OCI-LY1 (cell line): ENCODE measurements around the gene ZP1.

Experiments
- H2AFZ ChIP-seq: fragments of 200-600 bp; sonication (generic), shearing (Covaris generic); 2 replicates; pipeline ENCODE4 v1.6.0; 2014; ENCODE audit warnings: antibody characterized with exemption, mild to moderate bottlenecking, low read length
- H3F3A ChIP-seq: fragments of 200-600 bp; sonication (generic), shearing (Covaris generic); 2 replicates; pipeline ENCODE4 v1.6.0; 2014; ENCODE audit warnings: mild to moderate bottlenecking, antibody characterized with exemption, low read length, moderate library complexity; ENCODE audit not compliant: insufficient read depth
- H3K27ac ChIP-seq: fragments of 200-600 bp; sonication (generic); 2 replicates; pipeline ENCODE4 v1.5.1; 2014; ENCODE audit warnings: low read length, mixed run types, mild to moderate bottlenecking, low read depth; ENCODE audit not compliant: poor library complexity, severe bottlenecking
- H3K27me3 ChIP-seq: fragments of 200-600 bp; sonication (generic); 2 replicates; pipeline ENCODE4 v1.6.0; 2014; ENCODE audit warnings: antibody characterized with exemption, mild to moderate bottlenecking, low read length, moderate library complexity; ENCODE audit not compliant: insufficient read depth
- H3K36me3 ChIP-seq: fragments of 200-600 bp; sonication (generic); 2 replicates; pipeline ENCODE4 v1.6.1; 2014; ENCODE audit warnings: mild to moderate bottlenecking, antibody characterized with exemption, low read length, moderate library complexity, mixed read lengths; ENCODE audit not compliant: insufficient read depth
- H3K4me1 ChIP-seq: fragments of 200-600 bp; sonication (generic); 2 replicates; pipeline ENCODE4 v1.5.1; 2014; ENCODE audit warnings: mild to moderate bottlenecking, low read length, moderate library complexity; ENCODE audit not compliant: insufficient read depth, severe bottlenecking
- H3K4me2 ChIP-seq: fragments of 200-600 bp; sonication (generic), shearing (Covaris generic); 2 replicates; pipeline ENCODE4 v1.6.1; 2014; ENCODE audit warnings: low read length
- H3K4me3 ChIP-seq: fragments of 200-600 bp; sonication (generic); 2 replicates; pipeline ENCODE4 v1.5.1; 2014; ENCODE audit warnings: low read length, low read depth, mild to moderate bottlenecking, mixed read lengths; ENCODE audit not compliant: poor library complexity, severe bottlenecking
- H3K79me2 ChIP-seq: fragments of 200-600 bp; shearing (Covaris generic); 2 replicates; pipeline ENCODE4 v1.6.1; 2016; ENCODE audit warnings: mixed run types, low read length, mixed read lengths; ENCODE audit not compliant: insufficient read depth
- H3K9ac ChIP-seq: fragments of 200-600 bp; sonication (generic), shearing (Covaris generic); 2 replicates; pipeline ENCODE4 v1.6.1; 2014; ENCODE audit warnings: mild to moderate bottlenecking, low read length, mixed read lengths
- H3K9me2 ChIP-seq: fragments of 200-600 bp; sonication (generic), shearing (Covaris generic); 2 replicates; pipeline ENCODE4 v1.6.1; 2014; ENCODE audit warnings: low read depth, mild to moderate bottlenecking, low read length, mixed read lengths
- H3K9me3 ChIP-seq: fragments of 200-600 bp; shearing (Covaris generic); 2 replicates; pipeline ENCODE4 v1.6.1; 2014; ENCODE audit warnings: low read length, mixed read lengths
- H4K20me1 ChIP-seq: fragments of 200-600 bp; sonication (generic), shearing (Covaris generic); 2 replicates; pipeline ENCODE4 v1.6.0; 2016; ENCODE audit warnings: mild to moderate bottlenecking, low read length; ENCODE audit not compliant: insufficient read depth
- EZH2 ChIP-seq: fragments of 200-600 bp; sonication (generic), shearing (Covaris generic); IDR thresholded peaks from 2 replicates; pipeline ENCODE4 v1.8.0; 2017; ENCODE audit warnings: borderline replicate concordance, mixed run types, mild to moderate bottlenecking, antibody characterized with exemption, low read length, moderate library complexity, mixed read lengths
- TF ChIP-seq, protein P1 (sequence below): fragments of 200-600 bp; sonication (generic), shearing (Covaris generic); IDR thresholded peaks from 2 replicates; pipeline ENCODE4 v1.5.1; 2017; ENCODE audit warnings: mild to moderate bottlenecking, antibody characterized with exemption, low read length, moderate library complexity, mixed read lengths

Gene ZP1

DNA sequence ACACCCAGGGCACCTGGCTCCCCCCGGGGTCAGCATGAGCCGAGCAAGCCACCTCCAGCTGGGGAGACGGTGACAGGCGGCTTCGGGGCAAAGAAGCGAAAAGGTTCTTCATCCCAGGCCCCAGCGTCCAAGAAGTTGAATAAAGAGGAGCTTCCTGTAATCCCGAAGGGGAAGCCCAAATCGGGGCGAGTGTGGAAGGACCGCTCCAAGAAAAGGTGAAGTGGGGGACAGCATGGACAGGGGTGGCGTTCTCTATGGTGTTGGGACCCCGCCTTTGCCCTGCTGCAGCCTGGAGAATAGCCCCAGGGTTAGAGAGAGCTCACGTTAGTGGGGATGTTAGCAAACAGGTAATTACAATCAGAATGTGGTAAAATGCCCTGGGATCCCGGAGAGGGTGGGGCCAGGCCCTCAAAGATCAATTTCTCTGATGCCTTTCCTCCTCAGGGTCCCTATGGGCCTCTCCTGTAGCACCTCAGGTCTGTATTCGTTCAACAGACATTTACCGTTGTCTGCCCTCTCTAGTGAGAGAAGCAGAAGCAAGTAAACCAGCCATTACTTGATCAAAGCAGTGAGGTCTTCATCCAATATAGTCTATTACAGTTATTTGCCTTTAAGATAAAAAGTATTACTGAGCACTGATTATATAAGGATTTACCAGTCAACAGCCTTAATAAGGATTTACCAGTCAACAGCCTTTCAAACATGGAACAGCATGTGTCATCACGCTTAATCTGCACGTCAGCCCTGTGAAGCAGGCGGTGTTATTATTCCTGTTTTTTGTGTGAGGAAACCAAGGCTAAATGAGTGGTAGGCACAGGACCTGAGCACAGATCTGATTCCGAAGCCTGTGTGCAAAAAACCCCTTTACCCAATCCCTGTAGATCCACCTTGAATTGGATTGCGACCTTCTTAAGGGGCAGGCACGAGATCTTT lies 24.4 kb upstream of the ZP1 start:
- H3K4me1 ChIP-seq = peaks cover 33% of the 10 kb centered on the region
- H2AFZ ChIP-seq = no peak overlapping the region
- H3K4me2 ChIP-seq = peak overlapping the region; percentile 79
- peak overlapping the region; percentile 73 for H3K9ac ChIP-seq
- H3F3A ChIP-seq = no peaks in the 10 kb centered on the region
- H3K79me2 ChIP-seq = peaks cover 26% of the 10 kb centered on the region
- H3K27ac ChIP-seq = no peak overlapping the region
- H3K27me3 ChIP-seq = no peaks in the 10 kb centered on the region
- no peak for TF ChIP-seq EZH2
- TF ChIP-seq, protein P1, sequence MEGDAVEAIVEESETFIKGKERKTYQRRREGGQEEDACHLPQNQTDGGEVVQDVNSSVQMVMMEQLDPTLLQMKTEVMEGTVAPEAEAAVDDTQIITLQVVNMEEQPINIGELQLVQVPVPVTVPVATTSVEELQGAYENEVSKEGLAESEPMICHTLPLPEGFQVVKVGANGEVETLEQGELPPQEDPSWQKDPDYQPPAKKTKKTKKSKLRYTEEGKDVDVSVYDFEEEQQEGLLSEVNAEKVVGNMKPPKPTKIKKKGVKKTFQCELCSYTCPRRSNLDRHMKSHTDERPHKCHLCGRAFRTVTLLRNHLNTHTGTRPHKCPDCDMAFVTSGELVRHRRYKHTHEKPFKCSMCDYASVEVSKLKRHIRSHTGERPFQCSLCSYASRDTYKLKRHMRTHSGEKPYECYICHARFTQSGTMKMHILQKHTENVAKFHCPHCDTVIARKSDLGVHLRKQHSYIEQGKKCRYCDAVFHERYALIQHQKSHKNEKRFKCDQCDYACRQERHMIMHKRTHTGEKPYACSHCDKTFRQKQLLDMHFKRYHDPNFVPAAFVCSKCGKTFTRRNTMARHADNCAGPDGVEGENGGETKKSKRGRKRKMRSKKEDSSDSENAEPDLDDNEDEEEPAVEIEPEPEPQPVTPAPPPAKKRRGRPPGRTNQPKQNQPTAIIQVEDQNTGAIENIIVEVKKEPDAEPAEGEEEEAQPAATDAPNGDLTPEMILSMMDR = no peak
- peak overlapping the region; percentile 71 for H3K4me3 ChIP-seq
- no peaks in the 10 kb centered on the region for H4K20me1 ChIP-seq
- peaks cover 16% of the 10 kb centered on the region; the same call in 1 of the 2 replicates for H3K36me3 ChIP-seq
- H3K9me2 ChIP-seq = no peaks in the 10 kb centered on the region
- no peaks in the 10 kb centered on the region for H3K9me3 ChIP-seq

DNA sequence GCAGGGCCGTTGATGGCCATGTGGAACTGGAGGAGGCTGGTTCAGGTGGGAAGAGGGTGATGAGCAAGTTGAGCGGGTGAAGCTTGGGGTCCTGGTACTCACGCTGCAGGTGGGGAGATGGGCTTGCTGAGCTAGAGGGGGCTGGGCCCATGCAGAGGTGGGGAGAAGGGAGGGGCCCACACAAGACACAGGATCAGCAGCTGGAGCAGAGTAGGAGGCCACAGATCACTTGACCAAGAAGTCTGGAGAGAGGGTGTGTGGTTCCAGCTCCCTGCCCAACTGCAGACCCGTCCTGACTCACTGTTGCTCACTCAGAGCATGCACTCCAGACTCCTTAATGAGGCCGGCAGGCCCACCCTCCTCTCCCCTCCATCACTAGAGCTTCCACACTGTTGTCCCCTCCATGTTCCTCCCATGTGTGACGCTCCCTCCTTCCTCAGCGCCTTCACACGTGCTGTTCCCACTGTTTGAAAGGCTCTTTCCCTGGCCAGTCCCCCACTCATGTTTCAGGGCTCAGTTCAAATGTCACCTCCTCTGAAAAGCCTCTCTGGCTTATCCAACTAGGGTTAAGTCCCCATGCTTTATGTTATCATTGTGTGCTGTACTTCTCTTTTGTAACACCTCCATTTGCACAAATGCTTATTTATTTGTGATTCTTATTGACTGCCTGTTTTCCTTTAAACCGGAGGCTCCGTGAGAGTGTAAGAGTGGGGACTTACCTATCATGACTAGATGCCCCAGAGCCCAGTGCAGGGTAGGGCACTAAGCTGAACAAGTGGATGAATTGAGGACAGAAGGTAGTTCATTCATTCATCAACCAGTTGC lies 23.1 kb upstream of the ZP1 start:
- H3K9me2 ChIP-seq = no peaks in the 10 kb centered on the region
- no peaks in the 10 kb centered on the region for H4K20me1 ChIP-seq
- H3K4me1 ChIP-seq = peaks cover 33% of the 10 kb centered on the region
- no peaks in the 10 kb centered on the region for H3F3A ChIP-seq
- H3K36me3 ChIP-seq = peaks cover 29% of the 10 kb centered on the region
- H2AFZ ChIP-seq = no peak overlapping the region
- H3K4me2 ChIP-seq = peak overlapping the region; percentile 79
- peak overlapping the region; percentile 71 for H3K4me3 ChIP-seq
- H3K9me3 ChIP-seq = no peaks in the 10 kb centered on the region
- no peaks in the 10 kb centered on the region for H3K27me3 ChIP-seq
- H3K9ac ChIP-seq = peak overlapping the region; percentile 73
- peaks cover 26% of the 10 kb centered on the region for H3K79me2 ChIP-seq
- no peak overlapping the region for H3K27ac ChIP-seq
- no peak for TF ChIP-seq EZH2
- TF ChIP-seq, protein P1 = no peak

DNA sequence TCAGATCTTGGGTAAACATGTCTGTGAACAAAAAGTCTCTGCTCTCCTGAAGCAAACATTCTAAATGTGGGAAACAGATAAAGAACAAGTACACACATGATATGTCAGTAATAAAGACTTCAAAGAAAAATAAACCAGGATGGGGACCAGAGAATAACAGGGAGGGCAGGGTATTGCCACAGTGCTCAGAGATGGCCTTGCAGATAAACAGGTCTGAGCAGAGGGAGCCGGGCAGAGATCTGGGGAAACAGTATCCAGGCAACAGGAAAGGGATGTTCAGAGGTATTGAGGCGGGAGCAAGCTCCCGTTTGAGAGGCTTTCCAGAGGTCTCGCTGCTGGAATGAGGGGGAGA lies 22.5 kb upstream of the ZP1 start:
- H3K79me2 ChIP-seq = peaks cover 26% of the 10 kb centered on the region
- peaks cover 35% of the 10 kb centered on the region for H3K36me3 ChIP-seq
- no peaks in the 10 kb centered on the region for H3K27me3 ChIP-seq
- no peaks in the 10 kb centered on the region for H3K9me3 ChIP-seq
- H4K20me1 ChIP-seq = no peaks in the 10 kb centered on the region
- H2AFZ ChIP-seq = no peak overlapping the region
- H3K4me2 ChIP-seq = peak overlapping the region; percentile 79
- H3K4me1 ChIP-seq = peaks cover 33% of the 10 kb centered on the region
- H3K9ac ChIP-seq = peak overlapping the region; percentile 73; the same call in 1 of the 2 replicates
- peak overlapping the region; percentile 71 for H3K4me3 ChIP-seq
- no peak overlapping the region for H3K27ac ChIP-seq
- no peaks in the 10 kb centered on the region for H3K9me2 ChIP-seq
- H3F3A ChIP-seq = no peaks in the 10 kb centered on the region
- TF ChIP-seq, protein P1 = no peak
- no peak for TF ChIP-seq EZH2
